Tongue (tissue), 2 donors: Measurements from ENCODE around the gene PTPA. TPM values are rescaled to one million over a fixed set of nuclear protein-coding genes. Genes with fewer than 3 reads are reported as not detected.
A peak's percentile ranks its signal among the peaks of the same experiment; 100 is the strongest.

Experiments used
- DNase-seq: peaks from one replicate; pipeline ENCODE4 v3.0.0-alpha.2; 2015
- total RNA-seq: library from RNA; depleted of rRNA; stranded (reverse); fragments of >200 nt; gene quantifications from one replicate; pipeline ENCODE4 v1.2.3, GENCODE V29; 2014

The PTPA gene
- total RNA-seq, 1 donor from 2014 or later, result 92.3 TPM

GRCh38 chr9:129138476-129139232 is 27.4 kb downstream of the PTPA start:
- peak; percentile 53 for DNase-seq

- peak; percentile 97 for DNase-seq
These were observed 28.2 kb downstream of the PTPA start for GRCh38 chr9:129139233-129139992.

GRCh38 chr9:129139993-129140396 is 28.8 kb downstream of the PTPA start:
- peak; percentile 100 for DNase-seq

GRCh38 chr9:129140397-129141065 is 29.3 kb downstream of the PTPA start:
- peak; percentile 61 for DNase-seq

GRCh38 chr9:129141066-129142041 is 30.1 kb downstream of the PTPA start:
- DNase-seq, result peak; percentile 55

- DNase-seq, result no peak
These were observed 31.1 kb downstream of the PTPA start for GRCh38 chr9:129142138-129142935.

- peak; percentile 92 for DNase-seq
These were observed 32.1 kb downstream of the PTPA start for GRCh38 chr9:129143031-129143927.

- DNase-seq, result no peak
These were observed 34.1 kb downstream of the PTPA start for GRCh38 chr9:129145316-129145715.

- DNase-seq, result peak; percentile 91
These were observed 34.7 kb downstream of the PTPA start for GRCh38 chr9:129145841-129146292.

- peak; percentile 88 for DNase-seq
These were observed 35.3 kb downstream of the PTPA start for GRCh38 chr9:129146441-129146941.

GRCh38 chr9:129148463-129149204 is 37.4 kb downstream of the PTPA start:
- DNase-seq, result no peak

GRCh38 chr9:129149442-129149841 is 38.2 kb downstream of the PTPA start:
- DNase-seq, result no peak

- DNase-seq, result no peak
These were observed 38.9 kb downstream of the PTPA start for GRCh38 chr9:129150122-129150521.

- no peak for DNase-seq
These were observed 39.5 kb downstream of the PTPA start for GRCh38 chr9:129150672-129151211.

GRCh38 chr9:129151469-129151868 is 40.3 kb downstream of the PTPA start:
- DNase-seq, result no peak

GRCh38 chr9:129154866-129155477 is 43.8 kb downstream of the PTPA start:
- no peak for DNase-seq

- no peak for DNase-seq
These were observed 44.9 kb downstream of the PTPA start for GRCh38 chr9:129156163-129156562.
